Dorsolateral prefrontal cortex (tissue), 118 donors: ENCODE data around the gene TSNAXIP1. TPM values are rescaled to one million over a fixed set of nuclear protein-coding genes. Genes with fewer than 3 reads are reported as not detected.

Source experiments
- total RNA-seq, 120 experiments: library from RNA; stranded (reverse); gene quantifications; one replicate each; pipeline versions ENCODE4 v1.2.3 to v1.2.4, GENCODE V29; 2022

Gene TSNAXIP1
- total RNA-seq, 120 experiments from 2014 or later: 3.1 to 16.5 (median 8.5) TPM

Other genes starting within 250 kb of the TSNAXIP1 start
- 10 to 100 TPM; 34.3 to 54.9 (median 41.9) TPM for gene CTCF, start 244.4 kb upstream of the TSNAXIP1 start, total RNA-seq
- 100 to 1,000 TPM in 2 of 120 experiments, 10 to 100 TPM in 118; 19.6 to 121 (median 72.6) TPM for gene CARMIL2, start 161.7 kb upstream of the TSNAXIP1 start, total RNA-seq
- gene ACD, start 146.6 kb upstream of the TSNAXIP1 start, total RNA-seq: 10 to 100 TPM; 19.1 to 42.5 (median 29.0) TPM
- 10 to 100 TPM; 13.9 to 52.7 (median 27.3) TPM for gene PARD6A, start 145.9 kb upstream of the TSNAXIP1 start, total RNA-seq
- gene ENKD1, start 140.1 kb upstream of the TSNAXIP1 start, total RNA-seq: 10 to 100 TPM in 93 of 120 experiments, 1 to 10 TPM in 27; 5.8 to 19.4 (median 11.7) TPM
- gene C16orf86, start 140.1 kb upstream of the TSNAXIP1 start, total RNA-seq: 10 to 100 TPM in 21 of 120 experiments, 1 to 10 TPM in 99; 3.5 to 17.8 (median 7.3) TPM
- gene GFOD2, start 87.6 kb upstream of the TSNAXIP1 start, total RNA-seq: 10 to 100 TPM; 13.3 to 49.7 (median 34.9) TPM
- gene RANBP10, start 329 bp upstream of the TSNAXIP1 start, total RNA-seq: 10 to 100 TPM; 13.9 to 32.6 (median 21.2) TPM
- gene THAP11, start 35.4 kb downstream of the TSNAXIP1 start, total RNA-seq: 10 to 100 TPM; 17.7 to 30.0 (median 24.0) TPM
- 10 to 100 TPM; 51.7 to 88.9 (median 72.2) TPM for gene NUTF2, start 40.0 kb downstream of the TSNAXIP1 start, total RNA-seq
- gene CENPT, start 40.8 kb downstream of the TSNAXIP1 start, total RNA-seq: 10 to 100 TPM; 40.0 to 88.4 (median 54.9) TPM
- gene EDC4, start 66.2 kb downstream of the TSNAXIP1 start, total RNA-seq: 10 to 100 TPM; 46.0 to 96.6 (median 69.2) TPM
- 10 to 100 TPM in 1 of 120 experiments, 1 to 10 TPM in 97, under 1 TPM in 6, not detected in 16; 0.72 to 11.5 (median 2.6) TPM for gene NRN1L, start 78.0 kb downstream of the TSNAXIP1 start, total RNA-seq
- gene PSKH1, start 86.4 kb downstream of the TSNAXIP1 start, total RNA-seq: 10 to 100 TPM; 10.9 to 28.1 (median 18.3) TPM
- gene CTRL, start 125.0 kb downstream of the TSNAXIP1 start, total RNA-seq: 1 to 10 TPM in 110 of 120 experiments, under 1 TPM in 8, not detected in 2; 0.26 to 6.7 (median 2.2) TPM
- gene PSMB10, start 130.0 kb downstream of the TSNAXIP1 start, total RNA-seq: 10 to 100 TPM; 21.1 to 56.9 (median 38.9) TPM
- 10 to 100 TPM in 108 of 120 experiments, 1 to 10 TPM in 12; 5.4 to 42.1 (median 16.4) TPM for gene LCAT, start 137.2 kb downstream of the TSNAXIP1 start, total RNA-seq
- 10 to 100 TPM; 12.2 to 79.2 (median 26.9) TPM for gene SLC12A4, start 161.7 kb downstream of the TSNAXIP1 start, total RNA-seq
- 1 to 10 TPM in 3 of 120 experiments, under 1 TPM in 27, not detected in 90; 0.23 to 1.3 (median 0.35) TPM for gene DPEP3, start 173.6 kb downstream of the TSNAXIP1 start, total RNA-seq
- 1 to 10 TPM in 69 of 120 experiments, under 1 TPM in 37, not detected in 14; 0.28 to 5.2 (median 1.2) TPM for gene DPEP2, start 192.6 kb downstream of the TSNAXIP1 start, total RNA-seq
- under 1 TPM in 2 of 120 experiments, not detected in 118; 0.41 to 0.43 TPM for gene DPEP2NB, start 209.0 kb downstream of the TSNAXIP1 start, total RNA-seq
- gene DDX28, start 216.3 kb downstream of the TSNAXIP1 start, total RNA-seq: 10 to 100 TPM in 3 of 120 experiments, 1 to 10 TPM in 117; 3.1 to 10.7 (median 6.9) TPM
- 10 to 100 TPM; 10.6 to 25.8 (median 17.6) TPM for gene DUS2, start 216.4 kb downstream of the TSNAXIP1 start, total RNA-seq